Measurements from ENCODE around the gene ANKRD30A. TPM values are rescaled to one million over a fixed set of nuclear protein-coding genes. Genes with fewer than 3 reads are reported as not detected.
"Not testable (repeated sequence)": the region's sequence is repeated elsewhere in the genome, so short reads cannot be mapped to it uniquely, and the experiment has no call there.

Gene ANKRD30A
- polyA plus RNA-seq, 1 donor from 2014 or later: not detected

GRCh38 chr10:37146443-37146842 is 21.0 kb downstream of the ANKRD30A start:
- TF ChIP-seq POLR2AphosphoS5 (IDR thresholded peaks at IDR 0.05) (no peak), RAD21 (conservative IDR thresholded peaks at IDR 0.05) (no peak), TAF1 (IDR thresholded peaks at IDR 0.05; ENCODE audit: low read depth) (no peak)
- H3K9me3 ChIP-seq (ENCODE audit: low read length): no peaks in the 10 kb centered on the region
- H3K4me3 ChIP-seq (ENCODE audit: low read length): no peak overlapping the region
- H3K9me2 ChIP-seq (ENCODE audit: insufficient read depth, low read length): no peaks in the 10 kb centered on the region
- no peak overlapping the region for H3K4me2 ChIP-seq (ENCODE audit: low read length)
- no peak overlapping the region for H2AFZ ChIP-seq (ENCODE audit: low read depth, low read length)
- no peaks in the 10 kb centered on the region for H3K27me3 ChIP-seq (ENCODE audit: insufficient read depth, low read depth, low read length)
- no peaks in the 10 kb centered on the region for H4K20me1 ChIP-seq (ENCODE audit: insufficient read depth)
- no peak overlapping the region for H3K9ac ChIP-seq (ENCODE audit: low read length)
- H3K27ac ChIP-seq (ENCODE audit: low read length): no peak overlapping the region
- no peaks in the 10 kb centered on the region for H3K36me3 ChIP-seq (ENCODE audit: insufficient read depth, low read length)
- no peaks in the 10 kb centered on the region for H3K79me2 ChIP-seq (replicated peaks; ENCODE audit: insufficient read depth, low read length)
- no peaks in the 10 kb centered on the region for H3F3A ChIP-seq (ENCODE audit: insufficient read depth, low read length, poor library complexity, severe bottlenecking)

GRCh38 chr10:37162430-37162829 is 37.0 kb downstream of the ANKRD30A start:
- H3K27me3 ChIP-seq (ENCODE audit: insufficient read depth, low read depth, low read length); H3K27ac ChIP-seq (ENCODE audit: low read length); H3K79me2 ChIP-seq (replicated peaks; ENCODE audit: insufficient read depth, low read length); H2AFZ ChIP-seq (ENCODE audit: low read depth, low read length); H3F3A ChIP-seq (ENCODE audit: insufficient read depth, low read length, poor library complexity, severe bottlenecking); H3K4me3 ChIP-seq (ENCODE audit: low read length); H4K20me1 ChIP-seq (ENCODE audit: insufficient read depth); H3K9me3 ChIP-seq (ENCODE audit: low read length); H3K9ac ChIP-seq (ENCODE audit: low read length); H3K4me2 ChIP-seq (ENCODE audit: low read length); H3K36me3 ChIP-seq (ENCODE audit: insufficient read depth, low read length); H3K9me2 ChIP-seq (ENCODE audit: insufficient read depth, low read length): not testable (repeated sequence)

- H3F3A ChIP-seq (ENCODE audit: insufficient read depth, low read length, poor library complexity, severe bottlenecking); H3K9ac ChIP-seq (ENCODE audit: low read length); H3K4me2 ChIP-seq (ENCODE audit: low read length); H4K20me1 ChIP-seq (ENCODE audit: insufficient read depth); H3K9me2 ChIP-seq (ENCODE audit: insufficient read depth, low read length); H2AFZ ChIP-seq (ENCODE audit: low read depth, low read length); H3K79me2 ChIP-seq (replicated peaks; ENCODE audit: insufficient read depth, low read length); H3K36me3 ChIP-seq (ENCODE audit: insufficient read depth, low read length); H3K4me3 ChIP-seq (ENCODE audit: low read length); H3K27ac ChIP-seq (ENCODE audit: low read length); H3K9me3 ChIP-seq (ENCODE audit: low read length); H3K27me3 ChIP-seq (ENCODE audit: insufficient read depth, low read depth, low read length): not testable (repeated sequence)
Measured at GRCh38 chr10:37171945-37172344, 46.5 kb downstream of the ANKRD30A start.

- H3K9me3 ChIP-seq (ENCODE audit: low read length); H3K27me3 ChIP-seq (ENCODE audit: insufficient read depth, low read depth, low read length); H3F3A ChIP-seq (ENCODE audit: insufficient read depth, low read length, poor library complexity, severe bottlenecking); H4K20me1 ChIP-seq (ENCODE audit: insufficient read depth); H3K36me3 ChIP-seq (ENCODE audit: insufficient read depth, low read length); H3K4me3 ChIP-seq (ENCODE audit: low read length); H2AFZ ChIP-seq (ENCODE audit: low read depth, low read length); H3K79me2 ChIP-seq (replicated peaks; ENCODE audit: insufficient read depth, low read length); H3K9me2 ChIP-seq (ENCODE audit: insufficient read depth, low read length); H3K4me2 ChIP-seq (ENCODE audit: low read length); H3K27ac ChIP-seq (ENCODE audit: low read length); H3K9ac ChIP-seq (ENCODE audit: low read length): not testable (repeated sequence)
Measured at GRCh38 chr10:37178296-37178695, 52.9 kb downstream of the ANKRD30A start.

GRCh38 chr10:37182719-37183118 is 57.3 kb downstream of the ANKRD30A start:
- H3K27ac ChIP-seq (ENCODE audit: low read length); H4K20me1 ChIP-seq (ENCODE audit: insufficient read depth); H3K9me3 ChIP-seq (ENCODE audit: low read length); H3K36me3 ChIP-seq (ENCODE audit: insufficient read depth, low read length); H3K9ac ChIP-seq (ENCODE audit: low read length); H3K79me2 ChIP-seq (replicated peaks; ENCODE audit: insufficient read depth, low read length); H3K27me3 ChIP-seq (ENCODE audit: insufficient read depth, low read depth, low read length); H3K4me2 ChIP-seq (ENCODE audit: low read length); H3K9me2 ChIP-seq (ENCODE audit: insufficient read depth, low read length); H3K4me3 ChIP-seq (ENCODE audit: low read length); H2AFZ ChIP-seq (ENCODE audit: low read depth, low read length); H3F3A ChIP-seq (ENCODE audit: insufficient read depth, low read length, poor library complexity, severe bottlenecking): not testable (repeated sequence)

- H2AFZ ChIP-seq (ENCODE audit: low read depth, low read length): no peak overlapping the region
- no peak overlapping the region for H3K27ac ChIP-seq (ENCODE audit: low read length)
- H3K9me2 ChIP-seq (ENCODE audit: insufficient read depth, low read length): no peaks in the 10 kb centered on the region
- H4K20me1 ChIP-seq (ENCODE audit: insufficient read depth): no peaks in the 10 kb centered on the region
- no peaks in the 10 kb centered on the region for H3K79me2 ChIP-seq (replicated peaks; ENCODE audit: insufficient read depth, low read length)
- no peaks in the 10 kb centered on the region for H3K27me3 ChIP-seq (ENCODE audit: insufficient read depth, low read depth, low read length)
- no peaks in the 10 kb centered on the region for H3K9me3 ChIP-seq (ENCODE audit: low read length)
- H3K36me3 ChIP-seq (ENCODE audit: insufficient read depth, low read length): no peaks in the 10 kb centered on the region
- no peak overlapping the region for H3K4me3 ChIP-seq (ENCODE audit: low read length)
- H3K4me2 ChIP-seq (ENCODE audit: low read length): no peak overlapping the region
- no peaks in the 10 kb centered on the region for H3F3A ChIP-seq (ENCODE audit: insufficient read depth, low read length, poor library complexity, severe bottlenecking)
- H3K9ac ChIP-seq (ENCODE audit: low read length): no peak overlapping the region
- TF ChIP-seq POLR2AphosphoS5 (IDR thresholded peaks at IDR 0.05) (no peak), RAD21 (conservative IDR thresholded peaks at IDR 0.05) (no peak), EZH2 (IDR thresholded peaks at IDR 0.05; ENCODE audit: borderline replicate concordance, insufficient read depth, low read length, poor library complexity, severe bottlenecking) (no peak), REST (IDR thresholded peaks at IDR 0.05; ENCODE audit: borderline replicate concordance) (no peak), SMC3 (conservative IDR thresholded peaks at IDR 0.05; ENCODE audit: poor library complexity) (no peak)
Measured at GRCh38 chr10:37206132-37206531, 80.7 kb downstream of the ANKRD30A start.

All from neural cell (in vitro differentiated cells).